Non-pigmented ciliary epithelial cell (primary cell): ENCODE results near the gene SPRYD4.
A peak's percentile ranks its signal among the peaks of the same experiment; 100 is the strongest.

Experiments
- DNase-seq: peaks from one replicate; pipeline ENCODE4 v3.0.0-alpha.2; 2010; ENCODE audit warnings: low read depth

The SPRYD4 gene

GRCh38 chr12:56521209-56521589 lies 52.8 kb downstream of the SPRYD4 start:
- no peak for DNase-seq

GRCh38 chr12:56521590-56522371 lies 53.4 kb downstream of the SPRYD4 start, which contains the start of gene RBMS2:
Gene RBMS2 (plus strand): TSS chr12:56521820. CDS start chr12:56522024, 204 bp downstream.
- peak; percentile 79 for DNase-seq

- DNase-seq, result no peak
Measured at GRCh38 chr12:56522411-56523193, 54.2 kb downstream of the SPRYD4 start.

- no peak for DNase-seq
Measured at GRCh38 chr12:56528846-56529245, 60.5 kb downstream of the SPRYD4 start.
